ENCODE results near the gene RIT2. TPM values are rescaled to one million over a fixed set of nuclear protein-coding genes. Genes with fewer than 3 reads are reported as not detected.

The RIT2 gene
- total RNA-seq, 4 donors from 2014 or later: not detected

GRCh38 chr18:43125471-43125870 lies 10.0 kb upstream of the RIT2 start:
- no peak for TF ChIP-seq CTCF (IDR thresholded peaks at IDR 0.05 in 4 of 5, conservative IDR thresholded peaks at IDR 0.05 in 1 of 5)
- no peak for TF ChIP-seq POLR2A (IDR thresholded peaks at IDR 0.05)
- no peak for ATAC-seq
- intact Hi-C loops (cut with DNase I; ENCODE audit: low total_unique reads): no loop called here

GRCh38 chr18:43122955-43123354 lies 7.5 kb upstream of the RIT2 start:
- Histone ChIP-seq H3K27ac (no peak overlapping the region), H3K36me3 (no peaks in the 10 kb centered on the region), H3K4me3 (no peak overlapping the region), H3K27me3 (peaks cover 0 to 3% (median 0%) of the 10 kb centered on the region in 3 donors), H3K9me3 (no peaks in the 10 kb centered on the region), H3K4me1 (no peaks in the 10 kb centered on the region)
- in situ Hi-C loops (cut with MboI; ENCODE audit: low sequenced_read_pairs in 4 of 4): no loop called here
- TF ChIP-seq CTCF (IDR thresholded peaks at IDR 0.05 in 4 of 5, conservative IDR thresholded peaks at IDR 0.05 in 1 of 5): no peak
- no peak for TF ChIP-seq POLR2A (IDR thresholded peaks at IDR 0.05)
- intact Hi-C loops (cut with DNase I; ENCODE audit: low total_unique reads): no loop called here
- DNase-seq: no peak
- no peak for ATAC-seq

More at GRCh38 chr18:43125471-43125870, 10.0 kb upstream of the RIT2 start:
- no peak for DNase-seq
- Histone ChIP-seq H3K36me3 (no peaks in the 10 kb centered on the region), H3K4me1 (no peaks in the 10 kb centered on the region), H3K9me3 (no peaks in the 10 kb centered on the region), H3K27me3 (no peaks in the 10 kb centered on the region), H3K4me3 (no peak overlapping the region), H3K27ac (no peak overlapping the region)
- in situ Hi-C loops (cut with MboI; ENCODE audit: low sequenced_read_pairs in 4 of 4): no loop called here

- H3K9me3 ChIP-seq: no peaks in the 10 kb centered on the region
- no peak overlapping the region for H3K4me3 ChIP-seq
- H3K27me3 ChIP-seq: peaks cover 0 to 3% (median 0%) of the 10 kb centered on the region in 3 donors
- in situ Hi-C loops (cut with MboI; ENCODE audit: low sequenced_read_pairs in 4 of 4): no loop called here
- H3K36me3 ChIP-seq: no peaks in the 10 kb centered on the region
- intact Hi-C loops (cut with DNase I; ENCODE audit: low total_unique reads): no loop called here
- ATAC-seq: no peak
- no peak overlapping the region for H3K27ac ChIP-seq
- DNase-seq: no peak
- no peak for TF ChIP-seq POLR2A (IDR thresholded peaks at IDR 0.05)
- TF ChIP-seq CTCF (IDR thresholded peaks at IDR 0.05 in 4 of 5, conservative IDR thresholded peaks at IDR 0.05 in 1 of 5): no peak
- no peaks in the 10 kb centered on the region for H3K4me1 ChIP-seq
Observed at GRCh38 chr18:43116699-43117294, 1.3 kb upstream of the RIT2 start.

GRCh38 chr18:43113220-43113895 lies 2.1 kb downstream of the RIT2 start:
- ATAC-seq: no peak
- Histone ChIP-seq H3K27ac (no peak overlapping the region), H3K27me3 (no peaks in the 10 kb centered on the region), H3K36me3 (no peaks in the 10 kb centered on the region), H3K4me3 (no peak overlapping the region), H3K4me1 (no peaks in the 10 kb centered on the region), H3K9me3 (no peaks in the 10 kb centered on the region)
- no peak for DNase-seq
- TF ChIP-seq CTCF (IDR thresholded peaks at IDR 0.05 in 4 of 5, conservative IDR thresholded peaks at IDR 0.05 in 1 of 5) (no peak), POLR2A (IDR thresholded peaks at IDR 0.05) (no peak)
- intact Hi-C loops (cut with DNase I; ENCODE audit: low total_unique reads): no loop called here
- in situ Hi-C loops (cut with MboI; ENCODE audit: low sequenced_read_pairs in 4 of 4): no loop called here
